Endothelial cell (in vitro differentiated cells): ENCODE data around the gene NEURL1B. TPM values are rescaled to one million over a fixed set of nuclear protein-coding genes. Genes with fewer than 3 reads are reported as not detected.

Source experiments
- DNase-seq: peaks from one replicate; pipeline ENCODE4 v3.0.0; 2021; ENCODE audit warnings: low spot score
- H3K27ac Mint-ChIP-seq: one replicate; pipeline ENCODE4 v1.8.0; 2021; ENCODE audit warnings: mixed read lengths, inconsistent platforms; ENCODE audit not compliant: unreplicated experiment
- H3K27me3 Mint-ChIP-seq: one replicate; pipeline ENCODE4 v1.8.0; 2021; ENCODE audit warnings: mild to moderate bottlenecking, moderate library complexity, mixed read lengths, inconsistent platforms; ENCODE audit not compliant: unreplicated experiment
- H3K36me3 Mint-ChIP-seq: one replicate; pipeline ENCODE4 v1.8.0; 2021; ENCODE audit warnings: mild to moderate bottlenecking, low read depth, mixed read lengths, inconsistent platforms; ENCODE audit not compliant: unreplicated experiment
- H3K4me1 Mint-ChIP-seq: one replicate; pipeline ENCODE4 v1.8.0; 2021; ENCODE audit warnings: mild to moderate bottlenecking, mixed read lengths, inconsistent platforms; ENCODE audit not compliant: unreplicated experiment
- H3K4me3 Mint-ChIP-seq: one replicate; pipeline ENCODE4 v1.8.0; 2021; ENCODE audit warnings: mild to moderate bottlenecking, mixed read lengths, inconsistent platforms; ENCODE audit not compliant: unreplicated experiment
- H3K9me3 Mint-ChIP-seq: one replicate; pipeline ENCODE4 v1.8.0; 2021; ENCODE audit warnings: mixed read lengths, inconsistent platforms; ENCODE audit not compliant: unreplicated experiment
- total RNA-seq: library from RNA; stranded (reverse); fragmentation: NEBNext Ultra II Directional; extraction: Animal tissue kit (Norgen Biotek cat#: 25700); gene quantifications from one replicate; pipeline ENCODE4 v1.2.1, GENCODE V29; 2021; ENCODE audit not compliant: unreplicated experiment
- TF ChIP-seq, protein P1 (sequence below): fragments of 200-600 bp; sonication (generic); IDR thresholded peaks from one replicate; pipeline ENCODE4 v1.5.0; 2021; ENCODE audit warnings: antibody characterized with exemption; ENCODE audit not compliant: unreplicated experiment

NEURL1B gene
- total RNA-seq, 1 donor from 2014 or later: 0.13 TPM

- H3K4me1 Mint-ChIP-seq: peaks cover 7% of the 10 kb centered on the region
- DNase-seq: no peak
- no peaks in the 10 kb centered on the region for H3K9me3 Mint-ChIP-seq
- TF ChIP-seq, protein P1, sequence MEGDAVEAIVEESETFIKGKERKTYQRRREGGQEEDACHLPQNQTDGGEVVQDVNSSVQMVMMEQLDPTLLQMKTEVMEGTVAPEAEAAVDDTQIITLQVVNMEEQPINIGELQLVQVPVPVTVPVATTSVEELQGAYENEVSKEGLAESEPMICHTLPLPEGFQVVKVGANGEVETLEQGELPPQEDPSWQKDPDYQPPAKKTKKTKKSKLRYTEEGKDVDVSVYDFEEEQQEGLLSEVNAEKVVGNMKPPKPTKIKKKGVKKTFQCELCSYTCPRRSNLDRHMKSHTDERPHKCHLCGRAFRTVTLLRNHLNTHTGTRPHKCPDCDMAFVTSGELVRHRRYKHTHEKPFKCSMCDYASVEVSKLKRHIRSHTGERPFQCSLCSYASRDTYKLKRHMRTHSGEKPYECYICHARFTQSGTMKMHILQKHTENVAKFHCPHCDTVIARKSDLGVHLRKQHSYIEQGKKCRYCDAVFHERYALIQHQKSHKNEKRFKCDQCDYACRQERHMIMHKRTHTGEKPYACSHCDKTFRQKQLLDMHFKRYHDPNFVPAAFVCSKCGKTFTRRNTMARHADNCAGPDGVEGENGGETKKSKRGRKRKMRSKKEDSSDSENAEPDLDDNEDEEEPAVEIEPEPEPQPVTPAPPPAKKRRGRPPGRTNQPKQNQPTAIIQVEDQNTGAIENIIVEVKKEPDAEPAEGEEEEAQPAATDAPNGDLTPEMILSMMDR: no peak
- peaks cover 4% of the 10 kb centered on the region for H3K36me3 Mint-ChIP-seq
- H3K27ac Mint-ChIP-seq: no peak overlapping the region
- H3K4me3 Mint-ChIP-seq: no peak overlapping the region
- peaks cover 6% of the 10 kb centered on the region for H3K27me3 Mint-ChIP-seq
Measured at GRCh38 chr5:172733131-172733973, 92.3 kb downstream of the NEURL1B start.

DNA sequence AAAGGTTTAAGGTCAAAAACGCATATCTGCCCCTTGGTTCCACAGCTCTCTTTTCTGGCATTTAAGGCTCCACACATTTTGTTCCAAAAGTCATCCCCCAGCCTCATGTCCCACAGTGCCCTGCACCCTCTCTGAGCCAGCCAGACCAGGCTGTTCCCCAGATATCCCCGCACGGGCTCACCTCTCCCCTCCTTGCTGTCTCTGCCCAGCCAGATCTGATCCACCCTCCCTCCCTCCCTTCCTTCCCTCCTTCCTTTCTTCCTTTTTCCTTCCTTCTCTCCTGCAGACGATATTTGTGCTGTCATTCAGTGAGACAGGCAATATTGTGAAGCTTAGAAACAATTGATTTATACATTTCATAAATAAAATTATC lies 92.9 kb downstream of the NEURL1B start:
- H3K4me3 Mint-ChIP-seq: no peak overlapping the region
- no peak for DNase-seq
- peaks cover 5% of the 10 kb centered on the region for H3K27me3 Mint-ChIP-seq
- no peaks in the 10 kb centered on the region for H3K9me3 Mint-ChIP-seq
- H3K27ac Mint-ChIP-seq: no peak overlapping the region
- peaks cover 4% of the 10 kb centered on the region for H3K36me3 Mint-ChIP-seq
- H3K4me1 Mint-ChIP-seq: peaks cover 7% of the 10 kb centered on the region
- TF ChIP-seq, protein P1: no peak

- DNase-seq: no peak
- TF ChIP-seq, protein P1: no peak
- Mint-ChIP-seq H3K27ac (no peak overlapping the region), H3K4me3 (no peak overlapping the region), H3K27me3 (peaks cover 5% of the 10 kb centered on the region), H3K4me1 (peaks cover 9% of the 10 kb centered on the region), H3K36me3 (peaks cover 4% of the 10 kb centered on the region), H3K9me3 (no peaks in the 10 kb centered on the region)
Measured at GRCh38 chr5:172735141-172735831, 94.2 kb downstream of the NEURL1B start.

DNA sequence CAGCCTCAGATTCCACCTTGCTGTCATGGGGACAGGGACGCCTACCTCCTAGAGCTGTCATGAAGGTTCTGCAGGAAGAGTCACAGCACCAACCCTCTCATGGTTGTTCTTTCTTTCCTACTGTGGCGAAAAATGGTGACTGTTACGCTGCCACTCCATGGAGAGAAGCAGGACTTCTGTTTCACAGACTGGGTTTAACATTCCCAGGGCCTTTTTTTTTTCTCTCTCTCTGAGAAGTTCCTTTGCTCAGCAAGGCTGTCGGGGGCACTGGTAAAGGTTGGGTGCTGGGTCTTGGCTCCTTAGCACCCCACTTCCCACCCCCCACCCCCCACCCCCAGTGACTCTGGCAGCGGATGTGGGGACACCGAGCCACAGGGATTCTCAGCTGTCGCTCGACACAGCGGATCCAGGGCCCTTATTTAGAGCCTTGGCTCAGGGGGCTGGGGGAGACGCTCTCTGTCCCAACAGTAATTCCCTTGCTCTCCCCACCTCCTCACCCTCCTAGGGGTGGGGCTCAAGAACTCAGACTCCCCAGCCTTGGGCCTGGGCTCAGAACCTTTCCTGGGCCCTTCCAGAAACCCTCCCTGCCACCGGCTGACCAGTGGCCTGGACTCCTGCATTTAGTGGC lies 95.6 kb downstream of the NEURL1B start:
- no peak for DNase-seq
- Mint-ChIP-seq H3K4me3 (no peak overlapping the region), H3K4me1 (peaks cover 9% of the 10 kb centered on the region), H3K36me3 (peaks cover 4% of the 10 kb centered on the region), H3K9me3 (no peaks in the 10 kb centered on the region), H3K27ac (no peak overlapping the region), H3K27me3 (peaks cover 5% of the 10 kb centered on the region)
- TF ChIP-seq, protein P1: no peak

- H3K9me3 Mint-ChIP-seq: no peaks in the 10 kb centered on the region
- H3K4me1 Mint-ChIP-seq: peaks cover 4% of the 10 kb centered on the region
- H3K36me3 Mint-ChIP-seq: no peaks in the 10 kb centered on the region
- H3K27me3 Mint-ChIP-seq: peaks cover 5% of the 10 kb centered on the region
- no peak overlapping the region for H3K27ac Mint-ChIP-seq
- no peak overlapping the region for H3K4me3 Mint-ChIP-seq
- DNase-seq: no peak
- TF ChIP-seq, protein P1: no peak
Measured at GRCh38 chr5:172739375-172739774, 98.3 kb downstream of the NEURL1B start.
